H1 (cell line): ENCODE measurements around the gene RHBDF1. TPM values are rescaled to one million over a fixed set of nuclear protein-coding genes. Genes with fewer than 3 reads are reported as not detected.

Experiments
- CTCF ChIA-PET: fragments of 300-600 bp; sonication (Branson Sonifier 250); formaldehyde crosslinking; loops from one replicate; lab custom pipeline; 2021; ENCODE audit not compliant: partially characterized antibody; lab: Charles Lee
- POLR2A ChIA-PET: fragments of 300-600 bp; sonication (Branson Sonifier 250); formaldehyde crosslinking; loops from one replicate; lab custom pipeline; 2021; ENCODE audit warnings: inconsistent platforms; ENCODE audit not compliant: partially characterized antibody; lab: Charles Lee
- DNase-seq, 2 experiments: peaks; one replicate each; pipeline versions ENCODE4 v3.0.0 to v3.0.0-alpha.2; 2010 to 2022; ENCODE audit warnings: low spot score in 2 of 2, low read depth in 1 of 2, mixed read lengths in 1 of 2
- FAIRE-seq: peaks from 2 replicates; lab custom pipeline; 2011; peaks lifted over from hg19 to GRCh38; lab: Jason Lieb, UNC
- H2AFZ ChIP-seq: 2 replicates; pipeline ENCODE4 v1.8.1; 2012; ENCODE audit warnings: low read length, inconsistent platforms
- H2AK5ac ChIP-seq: 2 replicates; pipeline ENCODE4 v1.6.1; 2013; ENCODE audit warnings: low read depth, low read length
- H2BK120ac ChIP-seq: replicated peaks from 2 replicates; pipeline ENCODE3; 2013; ENCODE audit warnings: low read depth, low read length, inconsistent platforms
- H2BK12ac ChIP-seq: 2 replicates; pipeline ENCODE4 v1.6.1; 2013; ENCODE audit warnings: low read depth, low read length
- H2BK15ac ChIP-seq: 2 replicates; pipeline ENCODE4 v1.6.1; 2013; ENCODE audit warnings: low read length
- H2BK20ac ChIP-seq: 2 replicates; pipeline ENCODE4 v1.6.1; 2013; ENCODE audit warnings: low read length
- H2BK5ac ChIP-seq: 2 replicates; pipeline ENCODE4 v1.6.1; 2013; ENCODE audit warnings: low read depth, low read length
- H3K14ac ChIP-seq: 2 replicates; pipeline ENCODE4 v1.6.1; 2013; ENCODE audit warnings: inconsistent platforms; ENCODE audit not compliant: insufficient read length
- H3K18ac ChIP-seq: 2 replicates; pipeline ENCODE4 v1.6.1; 2013; ENCODE audit warnings: low read length; ENCODE audit errors: extremely low read depth
- H3K23ac ChIP-seq: 2 replicates; pipeline ENCODE4 v1.6.1; 2013; ENCODE audit warnings: inconsistent platforms; ENCODE audit not compliant: insufficient read length
- H3K23me2 ChIP-seq: 2 replicates; pipeline ENCODE4 v1.6.1; 2013; ENCODE audit warnings: low read depth, low read length
- H3K27ac ChIP-seq: 2 replicates; pipeline ENCODE4 v1.6.1; 2011; ENCODE audit warnings: low read depth, low read length, inconsistent platforms
- H3K27me3 ChIP-seq, 4 experiments: replicated peaks in 1 of 4; 1 replicate in 1 of 4; 2 replicates in 3 of 4; pipeline versions ENCODE4 v1.6.1 to v1.8.1; 2011 to 2013; ENCODE audit warnings: low read length in 3 of 4, mild to moderate bottlenecking in 3 of 4, inconsistent platforms in 2 of 4, mixed read lengths in 2 of 4, moderate library complexity in 1 of 4; ENCODE audit not compliant: control insufficient read depth in 3 of 4, insufficient read depth in 3 of 4; ENCODE audit errors: extremely low read depth in 1 of 4
- H3K36me3 ChIP-seq, 4 experiments: 2 replicates each; pipeline versions ENCODE4 v1.6.1 to v1.8.1; 2011 to 2013; ENCODE audit warnings: mild to moderate bottlenecking in 4 of 4, low read length in 3 of 4, moderate library complexity in 2 of 4, control low read depth in 1 of 4, inconsistent platforms in 1 of 4; ENCODE audit not compliant: insufficient read depth in 4 of 4, control insufficient read depth in 2 of 4
- H3K4ac ChIP-seq: replicated peaks from 2 replicates; pipeline ENCODE3; 2013; ENCODE audit warnings: low read length, low read depth, mixed read lengths, inconsistent platforms; ENCODE audit not compliant: insufficient read length
- H3K4me1 ChIP-seq, 4 experiments: replicated peaks in 1 of 4; 1 replicate in 1 of 4; 2 replicates in 3 of 4; pipeline versions ENCODE4 v1.6.1 to v1.8.1; 2011 to 2013; ENCODE audit warnings: low read length in 3 of 4, inconsistent platforms in 2 of 4, mixed read lengths in 1 of 4; ENCODE audit not compliant: insufficient read depth in 4 of 4, control insufficient read depth in 3 of 4
- H3K4me2 ChIP-seq, 2 experiments: 2 replicates each; pipeline versions ENCODE4 v1.6.1 to v1.8.1; 2011 to 2013; ENCODE audit warnings: low read depth in 2 of 2, low read length in 2 of 2, control low read depth in 1 of 2, inconsistent platforms in 1 of 2, mild to moderate bottlenecking in 1 of 2; ENCODE audit not compliant: insufficient read depth in 1 of 2
- H3K4me3 ChIP-seq, 4 experiments: fragments of 200-600, 300-600 bp in 1 of 4; sonication (generic), shearing (Covaris generic), sonication (Bioruptor Twin) in 1 of 4; 2 replicates each; pipeline versions ENCODE4 v1.5.1 to v1.8.1; 2011 to 2016; ENCODE audit warnings: low read length in 4 of 4, low read depth in 3 of 4, control low read depth in 2 of 4, inconsistent platforms in 2 of 4, mild to moderate bottlenecking in 2 of 4, mixed read lengths in 1 of 4, moderate library complexity in 1 of 4; ENCODE audit not compliant: insufficient read depth in 2 of 4; ENCODE audit errors: extremely low read depth in 1 of 4
- H3K56ac ChIP-seq: replicated peaks from 2 replicates; pipeline ENCODE3; 2013; ENCODE audit warnings: low read depth, mild to moderate bottlenecking, mixed read lengths, low read length, inconsistent platforms; ENCODE audit not compliant: insufficient read length
- H3K79me1 ChIP-seq: 2 replicates; pipeline ENCODE4 v1.6.1; 2013; ENCODE audit warnings: low read depth, low read length, control low read depth
- H3K79me2 ChIP-seq, 2 experiments: 2 replicates each; pipeline versions ENCODE4 v1.6.1 to v1.8.1; 2012 to 2013; ENCODE audit warnings: low read length in 2 of 2, mild to moderate bottlenecking in 2 of 2, inconsistent platforms in 1 of 2; ENCODE audit not compliant: insufficient read depth in 2 of 2, control insufficient read depth in 1 of 2
- H3K9ac ChIP-seq, 4 experiments: replicated peaks in 1 of 4; 1 replicate in 1 of 4; 2 replicates in 3 of 4; pipeline versions ENCODE4 v1.6.1 to v1.8.1; 2011 to 2013; ENCODE audit warnings: low read depth in 3 of 4, low read length in 3 of 4, control low read depth in 2 of 4, mild to moderate bottlenecking in 2 of 4, moderate library complexity in 2 of 4, inconsistent platforms in 1 of 4; ENCODE audit errors: extremely low read depth in 1 of 4
- H3K9me3 ChIP-seq, 2 experiments: 2 replicates each; pipeline versions ENCODE4 v1.6.1 to v1.8.1; 2012 to 2013; ENCODE audit warnings: mild to moderate bottlenecking in 2 of 2, moderate library complexity in 2 of 2, control low read depth in 1 of 2, inconsistent platforms in 1 of 2, low read depth in 1 of 2, low read length in 1 of 2, mixed read lengths in 1 of 2; ENCODE audit not compliant: insufficient read depth in 2 of 2
- H4K20me1 ChIP-seq, 2 experiments: replicated peaks in 1 of 2; 2 replicates each; pipeline versions ENCODE3 to v1.8.1; 2011 to 2013; ENCODE audit warnings: inconsistent platforms in 2 of 2, low read length in 2 of 2, mild to moderate bottlenecking in 1 of 2; ENCODE audit not compliant: insufficient read depth in 2 of 2, control insufficient read depth in 1 of 2
- H4K5ac ChIP-seq: 2 replicates; pipeline ENCODE4 v1.6.1; 2013; ENCODE audit warnings: low read length, low read depth, mixed read lengths, inconsistent platforms; ENCODE audit not compliant: insufficient read length
- H4K8ac ChIP-seq: 2 replicates; pipeline ENCODE4 v1.8.0; 2013; ENCODE audit warnings: mild to moderate bottlenecking, moderate library complexity, low read length, inconsistent platforms; ENCODE audit not compliant: insufficient read depth; ENCODE audit errors: extremely low read depth
- H4K91ac ChIP-seq: replicated peaks from 2 replicates; pipeline ENCODE3; 2013; ENCODE audit warnings: low read length, mixed read lengths, inconsistent platforms; ENCODE audit not compliant: insufficient read length
- ATF2 ChIP-seq: IDR thresholded peaks from 2 replicates; pipeline ENCODE4 v1.6.1; 2012; ENCODE audit warnings: low read length, inconsistent platforms
- BACH1 ChIP-seq: IDR thresholded peaks from 2 replicates; pipeline ENCODE4 v1.6.1; 2012; ENCODE audit warnings: low read length, improper control_type of control experiment
- GABPA ChIP-seq: IDR thresholded peaks from 2 replicates; pipeline ENCODE4 v1.6.1; 2011; ENCODE audit warnings: mild to moderate bottlenecking, low read length, moderate library complexity, borderline replicate concordance; ENCODE audit not compliant: insufficient read depth
- TEAD4 ChIP-seq: IDR thresholded peaks from 2 replicates; pipeline ENCODE4 v1.6.1; 2012; ENCODE audit warnings: low read depth, low read length, inconsistent platforms, mixed read lengths
- WGBS, 2 experiments: shearing (Covaris generic) in 1 of 2; methylation state at CpG; one replicate each; pipeline versions ENCODE4 v1.1.6 to v1.1.7; 2013 to 2015; ENCODE audit warnings: low lambda C conversion rate in 2 of 2, mixed read lengths in 2 of 2, inconsistent platforms in 1 of 2, low coverage in 1 of 2, missing lambda C conversion rate in 1 of 2; ENCODE audit not compliant: insufficient replicate concordance in 2 of 2, insufficient coverage in 1 of 2, insufficient read length in 1 of 2; ENCODE audit errors: extremely low coverage in 1 of 2, missing lambda C conversion rate in 1 of 2; 5-methylcytosine and 5-hydroxymethylcytosine counted together
- polyA plus RNA-seq, 7 experiments: library from polyadenylated mRNA; depleted of rRNA in 3 of 7; stranded (reverse) in 5 of 7; unstranded in 2 of 7; fragments of >200 nt in 5 of 7; fragments of 200-250 nt in 2 of 7; gene quantifications; 1 replicate in 5 of 7; 2 replicates in 1 of 7; 4 replicates in 1 of 7; pipeline versions ENCODE4 v1.2.1 to v1.2.3, GENCODE V29; 2011 to 2013; ENCODE audit warnings: missing spikeins in 2 of 7, mixed read lengths in 2 of 7
- total RNA-seq: library from RNA; stranded (reverse); fragmentation: NEBNext Ultra II Directional; extraction: Animal tissue kit (Norgen Biotek cat#: 25700); gene quantifications from 2 replicates; pipeline ENCODE4 v1.2.1, GENCODE V29; 2021
- TF ChIP-seq, protein P1 (sequence below): IDR thresholded peaks from 2 replicates; pipeline ENCODE4 v1.6.1; 2011; ENCODE audit warnings: low read depth, mild to moderate bottlenecking, low read length; ENCODE audit not compliant: insufficient read depth

The RHBDF1 gene
- total and polyA plus RNA-seq, 2 of the 8 experiments (the other 6 are each of a cell fraction or from before 2014, with no cell fraction given): 37.4 to 51.6 TPM

GRCh38 chr16:63466-63865, 9.0 kb downstream of the RHBDF1 start:
- H2BK20ac ChIP-seq: no peak overlapping the region
- DNase-seq: no peak
- H2AFZ ChIP-seq: no peak overlapping the region
- H3K56ac ChIP-seq: no peak overlapping the region
- no peak overlapping the region for H2BK5ac ChIP-seq
- no peak overlapping the region for H4K91ac ChIP-seq
- no peaks in the 10 kb centered on the region for H3K79me1 ChIP-seq
- peaks cover 0 to 7% (median 3%) of the 10 kb centered on the region in 4 experiments; a peak in 5 of 7 replicates for H3K4me1 ChIP-seq
- H4K20me1 ChIP-seq: peaks cover 13 to 28% of the 10 kb centered on the region in 2 experiments
- H4K5ac ChIP-seq: no peak overlapping the region
- H3K14ac ChIP-seq: no peak overlapping the region
- no peaks in the 10 kb centered on the region; the same call in 1 of the 2 replicates for H3K23me2 ChIP-seq
- H2BK15ac ChIP-seq: no peak overlapping the region
- no peak overlapping the region for H3K4ac ChIP-seq
- no peak overlapping the region for H3K23ac ChIP-seq
- no peaks in the 10 kb centered on the region for H3K27me3 ChIP-seq
- H3K4me3 ChIP-seq: no peak overlapping the region
- WGBS, 2 experiments: 97% methylated on average over 15 of the region's 16 CpGs; no CpG with 5 or more reads in 1 of the 2 experiments
- CTCF ChIA-PET: interaction anchor here (0.9 to 21.2 kb wide), 4 partner anchors 9 to 70 kb away, joined by 3 to 856 read pairs (median 6); partner anchors contain the start of genes MPG and RHBDF1
- H3K27ac ChIP-seq: no peak overlapping the region
- no peaks in the 10 kb centered on the region for H3K9me3 ChIP-seq
- TF ChIP-seq GABPA (no peak), ATF2 (no peak), BACH1 (no peak), TEAD4 (no peak)
- TF ChIP-seq, protein P1, sequence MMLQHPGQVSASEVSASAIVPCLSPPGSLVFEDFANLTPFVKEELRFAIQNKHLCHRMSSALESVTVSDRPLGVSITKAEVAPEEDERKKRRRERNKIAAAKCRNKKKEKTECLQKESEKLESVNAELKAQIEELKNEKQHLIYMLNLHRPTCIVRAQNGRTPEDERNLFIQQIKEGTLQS: no peak
- no peak for FAIRE-seq
- no peak overlapping the region for H4K8ac ChIP-seq
- H2AK5ac ChIP-seq: no peak overlapping the region
- H3K18ac ChIP-seq: no peak overlapping the region
- POLR2A ChIA-PET: interaction anchor here (1.0 to 16.6 kb wide), 7 partner anchors 9 to 31 kb away, joined by 3 to 153 read pairs (median 4); partner anchors contain the start of genes POLR3K, RHBDF1 and SNRNP25
- H3K4me2 ChIP-seq: no peak overlapping the region
- no peak overlapping the region for H2BK120ac ChIP-seq
- H3K36me3 ChIP-seq: peaks cover 11 to 31% (median 17%) of the 10 kb centered on the region in 4 experiments
- no peaks in the 10 kb centered on the region for H3K79me2 ChIP-seq
- no peak overlapping the region for H3K9ac ChIP-seq
- H2BK12ac ChIP-seq: no peak overlapping the region
